ENCODE data around the gene SPATA4. TPM values are rescaled to one million over a fixed set of nuclear protein-coding genes. Genes with fewer than 3 reads are reported as not detected.
A peak's percentile ranks its signal among the peaks of the same experiment; 100 is the strongest.

SPATA4 gene
- polyA plus RNA-seq, 4 donors, result 0.07 TPM; not detected in 3

- H3K36me3 ChIP-seq (ENCODE audit: control insufficient read depth in 3 of 3, insufficient read depth in 2 of 3, low read depth in 1 of 3, low read length in 3 of 3), result no peaks in the 10 kb centered on the region
- H3K27me3 ChIP-seq (ENCODE audit: control insufficient read depth in 3 of 3, insufficient read depth in 3 of 3, low read length in 3 of 3), result no peaks in the 10 kb centered on the region
- H3K4me3 ChIP-seq (ENCODE audit: low read depth in 1 of 3, low read length in 3 of 3), result no peak overlapping the region
- no peak overlapping the region for H3K27ac ChIP-seq (ENCODE audit: low read depth in 1 of 3, low read length in 2 of 3)
- DNase-seq, result no peak
- peak; percentile 53 for FAIRE-seq
- no peaks in the 10 kb centered on the region for H3K4me1 ChIP-seq (ENCODE audit: control insufficient read depth in 3 of 3, insufficient read depth in 2 of 3, low read depth in 1 of 3, low read length in 2 of 3)
- WGBS, 3 donors, result 71% methylated on average over 2 of the region's 2 CpGs
- H3K9me3 ChIP-seq (ENCODE audit: control insufficient read depth in 2 of 2, insufficient read depth in 1 of 2, low read depth in 1 of 2, low read length in 1 of 2), result no peaks in the 10 kb centered on the region
Observed at GRCh38 chr4:176142253-176142652, 53.1 kb downstream of the SPATA4 start.

GRCh38 chr4:176139518-176139917, 55.9 kb downstream of the SPATA4 start:
- H3K9me3 ChIP-seq (ENCODE audit: control insufficient read depth in 2 of 2, insufficient read depth in 1 of 2, low read depth in 1 of 2, low read length in 1 of 2), result no peaks in the 10 kb centered on the region
- no peaks in the 10 kb centered on the region for H3K27me3 ChIP-seq (ENCODE audit: control insufficient read depth in 3 of 3, insufficient read depth in 3 of 3, low read length in 3 of 3)
- DNase-seq (no peak), FAIRE-seq (no peak)
- H3K27ac ChIP-seq (ENCODE audit: low read depth in 1 of 3, low read length in 2 of 3), result no peak overlapping the region
- H3K4me1 ChIP-seq (ENCODE audit: control insufficient read depth in 3 of 3, insufficient read depth in 2 of 3, low read depth in 1 of 3, low read length in 2 of 3), result no peaks in the 10 kb centered on the region
- no peaks in the 10 kb centered on the region for H3K36me3 ChIP-seq (ENCODE audit: control insufficient read depth in 3 of 3, insufficient read depth in 2 of 3, low read depth in 1 of 3, low read length in 3 of 3)
- no peak overlapping the region for H3K4me3 ChIP-seq (ENCODE audit: low read depth in 1 of 3, low read length in 3 of 3)

GRCh38 chr4:176137631-176138030, 57.8 kb downstream of the SPATA4 start:
- no peak for FAIRE-seq
- Histone ChIP-seq H3K27me3 (ENCODE audit: control insufficient read depth in 3 of 3, insufficient read depth in 3 of 3, low read length in 3 of 3) (no peaks in the 10 kb centered on the region), H3K4me1 (ENCODE audit: control insufficient read depth in 3 of 3, insufficient read depth in 2 of 3, low read depth in 1 of 3, low read length in 2 of 3) (no peaks in the 10 kb centered on the region), H3K9me3 (ENCODE audit: control insufficient read depth in 2 of 2, insufficient read depth in 1 of 2, low read depth in 1 of 2, low read length in 1 of 2) (no peaks in the 10 kb centered on the region), H3K27ac (ENCODE audit: low read depth in 1 of 3, low read length in 2 of 3) (no peak overlapping the region), H3K36me3 (ENCODE audit: control insufficient read depth in 3 of 3, insufficient read depth in 2 of 3, low read depth in 1 of 3, low read length in 3 of 3) (no peaks in the 10 kb centered on the region), H3K4me3 (ENCODE audit: low read depth in 1 of 3, low read length in 3 of 3) (no peak overlapping the region)
- no peak for DNase-seq

- no peaks in the 10 kb centered on the region for H3K36me3 ChIP-seq (ENCODE audit: control insufficient read depth in 3 of 3, insufficient read depth in 2 of 3, low read depth in 1 of 3, low read length in 3 of 3)
- no peak for FAIRE-seq
- DNase-seq, result no peak
- H3K4me1 ChIP-seq (ENCODE audit: control insufficient read depth in 3 of 3, insufficient read depth in 2 of 3, low read depth in 1 of 3, low read length in 2 of 3), result no peaks in the 10 kb centered on the region
- H3K9me3 ChIP-seq (ENCODE audit: control insufficient read depth in 2 of 2, insufficient read depth in 1 of 2, low read depth in 1 of 2, low read length in 1 of 2), result no peaks in the 10 kb centered on the region
- H3K4me3 ChIP-seq (ENCODE audit: low read depth in 1 of 3, low read length in 3 of 3), result no peak overlapping the region
- no peaks in the 10 kb centered on the region for H3K27me3 ChIP-seq (ENCODE audit: control insufficient read depth in 3 of 3, insufficient read depth in 3 of 3, low read length in 3 of 3)
- H3K27ac ChIP-seq (ENCODE audit: low read depth in 1 of 3, low read length in 2 of 3), result no peak overlapping the region
- WGBS, 3 donors, result 67 to 75% (median 67%) methylated on average over 2 of the region's 2 CpGs
Observed at GRCh38 chr4:176134670-176135069, 60.7 kb downstream of the SPATA4 start.

Other genes with a start within 250 kb of the SPATA4 start
- gene WDR17, start 129.7 kb downstream of the SPATA4 start, polyA plus RNA-seq, result 1 to 10 TPM in 1 of 4 donors, under 1 TPM in 1, not detected in 2; 0.45 to 1.1 TPM
- 1 to 10 TPM in 1 of 4 donors, under 1 TPM in 3; 0.01 to 2.0 (median 0.52) TPM for gene ASB5, start 73.6 kb upstream of the SPATA4 start, polyA plus RNA-seq
- gene SPCS3, start 124.4 kb upstream of the SPATA4 start, polyA plus RNA-seq, result 10 to 100 TPM; 11.9 to 58.0 (median 27.2) TPM